Measurements from ENCODE around the gene C19orf53. TPM values are rescaled to one million over a fixed set of nuclear protein-coding genes. Genes with fewer than 3 reads are reported as not detected.

The C19orf53 gene
- total and polyA plus RNA-seq, 2 of the 13 experiments (the other 11 are each of a cell fraction or from before 2014, with no cell fraction given) = 129 to 130 TPM

DNA sequence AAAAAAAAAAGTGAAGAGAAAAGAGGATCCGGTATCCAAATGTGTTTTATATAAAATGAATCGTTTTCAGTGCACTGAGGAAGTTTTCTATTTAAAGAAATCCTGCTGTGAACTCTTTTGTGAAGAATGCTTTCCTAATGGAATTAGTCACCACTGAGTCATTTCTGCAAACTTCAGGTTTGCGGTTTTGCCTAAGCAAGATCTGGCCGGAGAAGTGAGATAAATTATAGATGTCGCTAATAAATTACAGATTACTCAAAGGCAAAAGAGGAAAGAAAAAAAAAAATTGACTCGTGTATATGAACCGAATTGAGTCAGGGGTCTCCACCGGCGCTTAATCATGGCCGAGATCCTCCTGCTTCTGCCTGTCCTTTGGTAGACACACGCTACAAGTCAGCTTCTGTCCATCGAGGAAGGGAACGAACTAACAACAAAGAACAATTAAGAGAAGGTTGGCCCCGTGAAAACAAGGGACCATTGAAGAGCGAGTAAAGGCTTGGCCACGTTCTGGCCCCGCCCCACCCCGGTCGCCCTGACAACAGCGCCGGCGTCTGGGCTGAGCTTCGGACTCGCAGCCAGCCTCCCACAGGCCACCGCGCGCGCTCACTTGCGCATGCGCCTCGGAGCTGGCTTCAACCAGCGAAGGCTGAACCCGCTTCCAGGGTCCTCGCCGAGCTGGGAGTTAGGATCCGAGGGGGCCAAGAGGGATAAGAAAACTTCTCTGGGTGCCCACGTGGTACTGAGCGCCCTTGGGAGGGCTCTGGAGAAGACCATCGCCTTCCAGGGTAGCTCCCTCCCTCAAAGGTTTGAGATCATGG is 42.9 kb upstream of the C19orf53 start (continued):
- TF ChIP-seq GFI1 (CRISPR knock-in tag; IDR thresholded peaks at IDR 0.05; ENCODE audit: borderline replicate concordance) (0 out of 2 replicates have a peak, but pooled peaks have one; percentile 18), HDAC1 (CRISPR knock-in tag; IDR thresholded peaks at IDR 0.05) (0 out of 2 replicates have a peak, but pooled peaks have one; percentile 17), ZMYM2 (CRISPR knock-in tag; IDR thresholded peaks at IDR 0.05) (0 out of 2 replicates have a peak, but pooled peaks have one; percentile 31), ZNF253 (CRISPR knock-in tag; IDR thresholded peaks at IDR 0.05; ENCODE audit: borderline replicate concordance) (no peak), MTERF4 (CRISPR knock-in tag; IDR thresholded peaks at IDR 0.05) (0 out of 2 replicates have a peak, but pooled peaks have one; percentile 55), PHF21A (CRISPR knock-in tag; IDR thresholded peaks at IDR 0.05) (peak; percentile 18; the same call in 1 of the 2 replicates), ZFP36L1 (CRISPR knock-in tag; IDR thresholded peaks at IDR 0.05) (0 out of 2 replicates have a peak, but pooled peaks have one; percentile 32), EEA1 (CRISPR knock-in tag; IDR thresholded peaks at IDR 0.05; ENCODE audit: borderline replicate concordance) (no peak), ZFP82 (CRISPR knock-in tag; IDR thresholded peaks at IDR 0.05; ENCODE audit: borderline replicate concordance) (no peak), SAFB2 (CRISPR knock-in tag; IDR thresholded peaks at IDR 0.05; ENCODE audit: borderline replicate concordance, low read depth) (no peak; the same call in 1 of the 2 replicates), SNAI1 (CRISPR knock-in tag; IDR thresholded peaks at IDR 0.05; ENCODE audit: borderline replicate concordance) (0 out of 2 replicates have a peak, but pooled peaks have one; percentile 65), ZNF530 (CRISPR knock-in tag; IDR thresholded peaks at IDR 0.05; ENCODE audit: low read depth) (no peak), THAP9 (CRISPR knock-in tag; IDR thresholded peaks at IDR 0.05; ENCODE audit: borderline replicate concordance) (peak; percentile 77; the same call in 1 of the 2 replicates), SAP130 (CRISPR knock-in tag; IDR thresholded peaks at IDR 0.05; ENCODE audit: low read depth) (peak; percentile 82), FOXC1 (CRISPR knock-in tag; IDR thresholded peaks at IDR 0.05; ENCODE audit: borderline replicate concordance) (peak; percentile 39; the same call in 1 of the 2 replicates), ZNF343 (CRISPR knock-in tag; IDR thresholded peaks at IDR 0.05) (no peak), HNF4A (CRISPR knock-in tag; IDR thresholded peaks at IDR 0.05) (peak; percentile 55; the same call in 1 of the 2 replicates), JUN (CRISPR knock-in tag; IDR thresholded peaks at IDR 0.05) (no peak), HMGXB4 (CRISPR knock-in tag; IDR thresholded peaks at IDR 0.05; ENCODE audit: borderline replicate concordance in 1 of 2, low read depth in 1 of 2) (peak in 1 of 2 experiments; percentile 39; a peak in 1 of 4 replicates), RFX3 (CRISPR knock-in tag; IDR thresholded peaks at IDR 0.05) (peak; percentile 95)
- TF ChIP-seq, protein P1, sequence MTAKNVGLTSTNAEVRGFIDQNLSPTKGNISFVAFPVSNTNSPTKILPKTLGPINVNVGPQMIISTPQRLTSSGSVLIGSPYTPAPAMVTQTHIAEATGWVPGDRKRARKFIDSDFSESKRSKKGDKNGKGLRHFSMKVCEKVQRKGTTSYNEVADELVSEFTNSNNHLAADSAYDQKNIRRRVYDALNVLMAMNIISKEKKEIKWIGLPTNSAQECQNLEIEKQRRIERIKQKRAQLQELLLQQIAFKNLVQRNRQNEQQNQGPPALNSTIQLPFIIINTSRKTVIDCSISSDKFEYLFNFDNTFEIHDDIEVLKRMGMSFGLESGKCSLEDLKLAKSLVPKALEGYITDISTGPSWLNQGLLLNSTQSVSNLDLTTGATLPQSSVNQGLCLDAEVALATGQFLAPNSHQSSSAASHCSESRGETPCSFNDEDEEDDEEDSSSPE (CRISPR knock-in tag; IDR thresholded peaks at IDR 0.05) = peak; percentile 17; the same call in 1 of the 2 replicates

All from HepG2 (cell line).